Naive thymus-derived CD4-positive, alpha-beta T cell (primary cell): Measurements from ENCODE around the gene PSMD8. TPM values are rescaled to one million over a fixed set of nuclear protein-coding genes. Genes with fewer than 3 reads are reported as not detected.
"Not testable (repeated sequence)": the region's sequence is repeated elsewhere in the genome, so short reads cannot be mapped to it uniquely, and the experiment has no call there.

Source experiments
- ATAC-seq: fragments of 150-1000 bp; cut with Tn5 transposase; 2 replicates; pipeline ENCODE4 v1.10.0; 2021; ENCODE audit warnings: mild to moderate bottlenecking, moderate library complexity
- CTCF ChIA-PET: fragments of 350-600 bp; sonication (Branson Sonifier 250); formaldehyde crosslinking; loops from one replicate; lab custom pipeline; 2021; ENCODE audit warnings: antibody characterized with exemption; lab: Charles Lee
- POLR2A ChIA-PET: fragments of 350-600 bp; sonication (Branson Sonifier 250); formaldehyde crosslinking; loops from one replicate; lab custom pipeline; 2021; ENCODE audit warnings: antibody characterized with exemption, inconsistent platforms; lab: Charles Lee
- DNase-seq, 9 donors: peaks; one replicate each; pipeline versions ENCODE4 v3.0.0 to v3.0.0-alpha.2; 2020 to 2022; ENCODE audit warnings: mixed read lengths in 1 of 9
- H3K27ac ChIP-seq: one replicate; pipeline ENCODE4 v1.7.0; 2013; ENCODE audit warnings: mild to moderate bottlenecking, low read depth, low read length, moderate library complexity
- H3K27me3 ChIP-seq, 2 donors: one replicate each; pipeline ENCODE4 v1.7.0; 2013; ENCODE audit warnings: low read length in 2 of 2, mild to moderate bottlenecking in 2 of 2, moderate library complexity in 2 of 2; ENCODE audit not compliant: control insufficient read depth in 2 of 2, insufficient read depth in 2 of 2
- H3K36me3 ChIP-seq, 3 experiments: 1 replicate in 2 of 3; 2 replicates in 1 of 3; pipeline ENCODE4 v1.7.0; 2013; ENCODE audit warnings: low read length in 3 of 3, mild to moderate bottlenecking in 3 of 3, moderate library complexity in 1 of 3; ENCODE audit not compliant: insufficient read depth in 3 of 3, control insufficient read depth in 2 of 3
- H3K4me1 ChIP-seq, 2 donors: one replicate each; pipeline ENCODE4 v1.7.0; 2013; ENCODE audit warnings: low read length in 2 of 2, mild to moderate bottlenecking in 2 of 2, moderate library complexity in 1 of 2; ENCODE audit not compliant: control insufficient read depth in 2 of 2, insufficient read depth in 2 of 2
- H3K4me3 ChIP-seq: 2 replicates; pipeline ENCODE4 v1.7.0; 2013; ENCODE audit warnings: mild to moderate bottlenecking, low read length
- H3K9me3 ChIP-seq, 3 experiments: 1 replicate in 2 of 3; 2 replicates in 1 of 3; pipeline ENCODE4 v1.7.0; 2013; ENCODE audit warnings: low read length in 3 of 3; ENCODE audit not compliant: control insufficient read depth in 2 of 3
- H3K27ac Mint-ChIP-seq, 9 donors: one replicate each; pipeline ENCODE4 v1.8.0; 2020 to 2022; ENCODE audit warnings: mixed read lengths in 9 of 9, mild to moderate bottlenecking in 8 of 9, moderate library complexity in 5 of 9, inconsistent platforms in 2 of 9
- H3K27me3 Mint-ChIP-seq, 5 donors: one replicate each; pipeline ENCODE4 v1.8.0; 2021 to 2022; ENCODE audit warnings: mixed read lengths in 5 of 5, mild to moderate bottlenecking in 1 of 5
- H3K36me3 Mint-ChIP-seq, 5 donors: one replicate each; pipeline ENCODE4 v1.8.0; 2020 to 2022; ENCODE audit warnings: mixed read lengths in 5 of 5, mild to moderate bottlenecking in 3 of 5, inconsistent platforms in 1 of 5
- H3K4me1 Mint-ChIP-seq, 7 donors: one replicate each; pipeline ENCODE4 v1.8.0; 2020 to 2022; ENCODE audit warnings: mixed read lengths in 7 of 7, mild to moderate bottlenecking in 3 of 7, inconsistent platforms in 1 of 7
- H3K4me3 Mint-ChIP-seq, 10 donors: one replicate each; pipeline ENCODE4 v1.8.0; 2020 to 2022; ENCODE audit warnings: mild to moderate bottlenecking in 10 of 10, mixed read lengths in 10 of 10, moderate library complexity in 6 of 10, inconsistent platforms in 2 of 10
- H3K9me3 Mint-ChIP-seq, 11 donors: one replicate each; pipeline ENCODE4 v1.8.0; 2020 to 2022; ENCODE audit warnings: mixed read lengths in 11 of 11, mild to moderate bottlenecking in 4 of 11, inconsistent platforms in 1 of 11, moderate library complexity in 1 of 11
- intact Hi-C, 2 donors: fragments of 100-400 bp; cut with micrococcal nuclease; formaldehyde crosslinking; loops; one replicate each; pipeline ENCODE4 v1.15.1; 2023
- polyA plus RNA-seq, 2 donors: library from polyadenylated mRNA; unstranded; fragments of 300-500 nt; fragmentation: Illumina TruSeq; gene quantifications; one replicate each; pipeline ENCODE4 v1.2.3, GENCODE V29; 2021
- total RNA-seq, 6 experiments: library from RNA in 5 of 6; stranded (reverse) in 5 of 6; gene quantifications; 1 replicate in 5 of 6; 2 replicates in 1 of 6; pipeline ENCODE4 v1.2.3 and lab custom pipeline; 2021 to 2026

Gene PSMD8
- total and polyA plus RNA-seq, 7 experiments from 2014 or later: 68.4 to 181 (median 77.5) TPM

GRCh38 chr19:38427035-38427677 lies 52.8 kb downstream of the PSMD8 start:
- H3K27me3 ChIP-seq, H3K36me3 Mint-ChIP-seq, intact Hi-C loops, H3K9me3 Mint-ChIP-seq, H3K36me3 ChIP-seq, H3K4me1 ChIP-seq, POLR2A ChIA-PET, CTCF ChIA-PET, H3K27ac ChIP-seq, H3K9me3 ChIP-seq, H3K4me3 ChIP-seq: not testable (repeated sequence)
- H3K4me1 Mint-ChIP-seq: peaks cover 6 to 24% (median 16%) of the 10 kb centered on the region in 7 donors
- peaks cover 0 to 12% (median 4%) of the 10 kb centered on the region in 5 donors for H3K27me3 Mint-ChIP-seq
- H3K4me3 Mint-ChIP-seq: peak overlapping the region in 1 of 10 donors; percentile 12
- ATAC-seq (peak; percentile 38), DNase-seq (peak in 1 of 9 donors; percentile 33)
- H3K27ac Mint-ChIP-seq: peak overlapping the region in 1 of 9 donors; percentile 59

GRCh38 chr19:38429055-38429810 lies 54.9 kb downstream of the PSMD8 start:
- peak in 1 of 9 donors; percentile 40 for DNase-seq
- Mint-ChIP-seq H3K27ac (peak overlapping the region in 4 of 9 donors; percentile 8 to 81 (median 28)), H3K36me3 (no peaks in the 10 kb centered on the region), H3K9me3 (no peaks in the 10 kb centered on the region), H3K4me1 (peaks cover 13 to 33% (median 22%) of the 10 kb centered on the region in 7 donors), H3K27me3 (peaks cover 7 to 20% (median 11%) of the 10 kb centered on the region in 5 donors), H3K4me3 (no peak overlapping the region)
- no peak overlapping the region for H3K27ac ChIP-seq
- peaks cover 0 to 1% of the 10 kb centered on the region in 2 donors for H3K27me3 ChIP-seq
- no peaks in the 10 kb centered on the region for H3K4me1 ChIP-seq
- POLR2A ChIA-PET: interaction anchor here (0.6 kb wide), 1 partner anchor 7 kb away, joined by 4 read pairs; no protein-coding TSS in a partner anchor
- intact Hi-C loops: no loop called here
- H3K4me3 ChIP-seq: no peak overlapping the region
- H3K36me3 ChIP-seq: no peaks in the 10 kb centered on the region
- CTCF ChIA-PET: no interaction called here
- no peaks in the 10 kb centered on the region for H3K9me3 ChIP-seq
- ATAC-seq: no peak

GRCh38 chr19:38429811-38430156 lies 55.4 kb downstream of the PSMD8 start:
- Histone ChIP-seq H3K4me1 (no peaks in the 10 kb centered on the region), H3K9me3 (no peaks in the 10 kb centered on the region), H3K27ac (no peak overlapping the region), H3K36me3 (no peaks in the 10 kb centered on the region), H3K4me3 (no peak overlapping the region), H3K27me3 (peaks cover 0 to 4% of the 10 kb centered on the region in 2 donors)
- H3K4me1 Mint-ChIP-seq: peaks cover 16 to 35% (median 25%) of the 10 kb centered on the region in 7 donors
- peak overlapping the region in 1 of 9 donors; percentile 69 for H3K27ac Mint-ChIP-seq
- CTCF ChIA-PET: no interaction called here
- no peaks in the 10 kb centered on the region for H3K9me3 Mint-ChIP-seq
- no peak for ATAC-seq
- H3K36me3 Mint-ChIP-seq: no peaks in the 10 kb centered on the region
- DNase-seq: no peak
- H3K4me3 Mint-ChIP-seq: no peak overlapping the region
- H3K27me3 Mint-ChIP-seq: peaks cover 9 to 23% (median 13%) of the 10 kb centered on the region in 5 donors
- POLR2A ChIA-PET: no interaction called here
- intact Hi-C loops: no loop called here

DNA sequence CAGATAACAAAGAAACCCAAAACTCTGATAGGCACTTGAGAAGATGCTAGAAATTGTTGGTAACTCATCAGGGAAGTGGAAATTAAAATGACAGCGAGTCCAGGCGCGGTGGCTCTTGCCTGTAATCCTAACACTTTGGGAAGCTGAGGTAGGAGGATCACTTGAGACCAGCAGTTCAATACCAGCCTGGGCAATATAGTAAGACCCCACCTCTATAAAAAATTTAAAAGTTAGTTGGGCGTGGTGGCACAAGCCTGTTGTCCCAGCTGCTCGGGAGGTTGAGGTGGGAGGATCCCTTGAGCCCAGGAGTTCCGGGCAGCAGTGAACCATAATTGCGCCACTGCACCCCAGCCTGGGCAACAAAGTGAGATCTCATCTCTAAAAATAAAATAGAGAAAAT lies 56.6 kb downstream of the PSMD8 start:
- CTCF ChIA-PET: interaction anchor here (0.5 kb wide), 1 partner anchor 1121 kb away, joined by 4 read pairs; no protein-coding TSS in a partner anchor
- intact Hi-C loops: no loop called here

DNA sequence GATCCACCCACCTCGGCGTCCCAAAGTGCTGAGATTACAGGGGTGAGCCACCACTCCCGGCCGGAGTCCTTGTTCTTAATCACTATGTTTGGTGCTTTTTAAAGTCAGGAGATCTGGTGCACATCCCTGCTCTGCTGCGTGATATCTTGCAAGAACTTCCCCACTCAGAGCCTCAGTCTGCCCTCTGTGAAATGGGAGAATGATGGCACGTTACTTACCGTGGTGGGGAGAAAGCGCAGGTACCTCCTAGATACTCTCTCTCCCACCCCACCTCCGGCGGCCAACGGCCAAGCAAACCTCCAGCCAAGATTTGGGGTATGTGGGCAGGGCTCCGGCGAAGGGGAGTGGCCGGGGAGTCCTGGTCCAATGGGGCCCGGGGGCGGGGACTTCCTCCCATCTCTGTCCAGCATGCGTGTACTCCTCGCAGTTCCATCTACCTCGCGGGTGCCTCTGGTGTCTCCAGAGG lies 58.9 kb downstream of the PSMD8 start, which contains the start of gene RYR1:
TSS of gene RYR1 (plus strand) at position 424 of the 466 bp plus-strand sequence. CDS start 139 bp downstream, outside the sequence.
- intact Hi-C loops: no loop called here
- ATAC-seq (peak; percentile 87), DNase-seq (peak in 1 of 9 donors; percentile 67)
- Mint-ChIP-seq H3K4me1 (peaks cover 9 to 20% (median 15%) of the 10 kb centered on the region in 7 donors), H3K9me3 (no peaks in the 10 kb centered on the region), H3K27me3 (peaks cover 13 to 35% (median 20%) of the 10 kb centered on the region in 5 donors), H3K4me3 (peak within 1 kb of the TSS in 9 of 10 donors; percentile 5 to 70 (median 53)), H3K36me3 (no peaks in the 10 kb centered on the region), H3K27ac (no peak within 1 kb of the TSS)
- Histone ChIP-seq H3K4me3 (no peak within 1 kb of the TSS), H3K27ac (no peak within 1 kb of the TSS), H3K4me1 (no peaks in the 10 kb centered on the region), H3K36me3 (no peaks in the 10 kb centered on the region), H3K27me3 (peaks cover 0 to 4% of the 10 kb centered on the region in 2 donors), H3K9me3 (no peaks in the 10 kb centered on the region)
- POLR2A ChIA-PET: no interaction called here
- CTCF ChIA-PET: no interaction called here

More for the DNA sequence above, 56.6 kb downstream of the PSMD8 start:
- Mint-ChIP-seq H3K27me3 (peaks cover 9 to 19% (median 19%) of the 10 kb centered on the region in 5 donors), H3K4me3 (no peak overlapping the region), H3K27ac (no peak overlapping the region), H3K9me3 (no peaks in the 10 kb centered on the region), H3K4me1 (peaks cover 14 to 31% (median 21%) of the 10 kb centered on the region in 7 donors), H3K36me3 (no peaks in the 10 kb centered on the region)
- H3K36me3 ChIP-seq: no peaks in the 10 kb centered on the region
- no peaks in the 10 kb centered on the region for H3K9me3 ChIP-seq
- H3K27ac ChIP-seq: no peak overlapping the region
- POLR2A ChIA-PET: no interaction called here
- peaks cover 0 to 4% of the 10 kb centered on the region in 2 donors for H3K27me3 ChIP-seq
- ATAC-seq: no peak
- DNase-seq: no peak
- H3K4me1 ChIP-seq: no peaks in the 10 kb centered on the region
- no peak overlapping the region for H3K4me3 ChIP-seq
